Testis (tissue), 2 donors: ENCODE data around the gene PDE12.

Experiments
- POLR2A ChIP-seq: fragments of 450-650 bp; IDR thresholded peaks from one replicate; pipeline ENCODE4 v1.6.1; 2017; ENCODE audit warnings: antibody characterized with exemption, mild to moderate bottlenecking, moderate library complexity
- TF ChIP-seq, protein P1 (sequence below), 3 experiments: fragments of 450-650 bp in 2 of 3; fragments of 200-600 bp in 1 of 3; sonication (generic) in 1 of 3; IDR thresholded peaks; one replicate each; pipeline ENCODE4 v1.5.1; 2016 to 2019; ENCODE audit warnings: antibody characterized with exemption in 3 of 3, mild to moderate bottlenecking in 2 of 3, moderate library complexity in 1 of 3

- TF ChIP-seq, protein P1, sequence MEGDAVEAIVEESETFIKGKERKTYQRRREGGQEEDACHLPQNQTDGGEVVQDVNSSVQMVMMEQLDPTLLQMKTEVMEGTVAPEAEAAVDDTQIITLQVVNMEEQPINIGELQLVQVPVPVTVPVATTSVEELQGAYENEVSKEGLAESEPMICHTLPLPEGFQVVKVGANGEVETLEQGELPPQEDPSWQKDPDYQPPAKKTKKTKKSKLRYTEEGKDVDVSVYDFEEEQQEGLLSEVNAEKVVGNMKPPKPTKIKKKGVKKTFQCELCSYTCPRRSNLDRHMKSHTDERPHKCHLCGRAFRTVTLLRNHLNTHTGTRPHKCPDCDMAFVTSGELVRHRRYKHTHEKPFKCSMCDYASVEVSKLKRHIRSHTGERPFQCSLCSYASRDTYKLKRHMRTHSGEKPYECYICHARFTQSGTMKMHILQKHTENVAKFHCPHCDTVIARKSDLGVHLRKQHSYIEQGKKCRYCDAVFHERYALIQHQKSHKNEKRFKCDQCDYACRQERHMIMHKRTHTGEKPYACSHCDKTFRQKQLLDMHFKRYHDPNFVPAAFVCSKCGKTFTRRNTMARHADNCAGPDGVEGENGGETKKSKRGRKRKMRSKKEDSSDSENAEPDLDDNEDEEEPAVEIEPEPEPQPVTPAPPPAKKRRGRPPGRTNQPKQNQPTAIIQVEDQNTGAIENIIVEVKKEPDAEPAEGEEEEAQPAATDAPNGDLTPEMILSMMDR (IDR thresholded peaks at IDR 0.05) = no peak
- no peak for TF ChIP-seq POLR2A
Observed at GRCh38 chr3:57594576-57594975, 38.5 kb downstream of the PDE12 start.
